Nephron (organoid): ENCODE data around the gene ESRRA.
A peak's percentile ranks its signal among the peaks of the same experiment; 100 is the strongest.

Experiments used
- H3K27ac Mint-ChIP-seq, 3 experiments: 2 replicates each; pipeline ENCODE4 v1.8.0; 2020; ENCODE audit warnings: mixed read lengths in 3 of 3, mild to moderate bottlenecking in 2 of 3, moderate library complexity in 1 of 3
- H3K27me3 Mint-ChIP-seq: 2 replicates; pipeline ENCODE4 v1.8.0; 2021; ENCODE audit warnings: low read depth, mild to moderate bottlenecking, moderate library complexity, mixed read lengths
- H3K36me3 Mint-ChIP-seq: 2 replicates; pipeline ENCODE4 v1.8.0; 2020; ENCODE audit warnings: low read depth, mixed read lengths
- H3K4me1 Mint-ChIP-seq: 2 replicates; pipeline ENCODE4 v1.8.0; 2020; ENCODE audit warnings: mixed read lengths
- H3K4me3 Mint-ChIP-seq, 3 experiments: 2 replicates each; pipeline ENCODE4 v1.8.0; 2020; ENCODE audit warnings: mild to moderate bottlenecking in 3 of 3, mixed read lengths in 3 of 3, moderate library complexity in 2 of 3
- H3K9me3 Mint-ChIP-seq: 2 replicates; pipeline ENCODE4 v1.8.0; 2020; ENCODE audit warnings: mixed read lengths
- TF ChIP-seq, protein P1 (sequence below), 3 experiments: fragments of 200-600 bp; sonication (generic); IDR thresholded peaks; one replicate each; pipeline ENCODE4 v1.5.0; 2021; ENCODE audit warnings: antibody characterized with exemption in 3 of 3; ENCODE audit not compliant: unreplicated experiment in 3 of 3

The ESRRA gene

DNA sequence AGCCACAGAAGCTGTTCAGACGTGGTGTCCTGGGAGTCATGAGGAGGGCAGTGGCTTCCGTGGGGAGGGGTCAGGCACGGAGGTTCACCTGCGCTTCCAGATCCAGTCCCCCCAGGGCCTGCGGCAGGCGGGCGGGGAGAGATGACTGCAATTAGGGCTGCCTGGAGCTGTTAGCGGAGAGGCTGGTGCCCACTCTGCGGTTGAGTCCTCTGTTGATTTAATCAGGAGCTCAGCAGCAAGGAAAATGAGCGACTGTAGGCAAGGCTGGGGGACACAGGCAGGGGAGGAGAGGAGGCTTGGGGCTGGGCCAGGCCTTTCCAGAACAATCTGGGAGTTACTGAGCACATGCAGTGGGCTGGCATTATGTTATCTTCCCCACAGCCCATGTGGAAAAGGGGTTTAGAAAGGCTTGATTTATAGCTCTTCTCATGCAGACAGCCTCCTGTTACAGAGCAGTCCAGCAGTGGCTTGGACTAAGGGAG lies 40.9 kb upstream of the ESRRA start:
- Mint-ChIP-seq H3K4me1 (peaks cover 7% of the 10 kb centered on the region), H3K36me3 (peaks cover 20% of the 10 kb centered on the region), H3K27me3 (no peaks in the 10 kb centered on the region), H3K27ac (peak overlapping the region in 1 of 3 experiments; percentile 29), H3K9me3 (no peaks in the 10 kb centered on the region), H3K4me3 (no peak overlapping the region)
- TF ChIP-seq, protein P1, sequence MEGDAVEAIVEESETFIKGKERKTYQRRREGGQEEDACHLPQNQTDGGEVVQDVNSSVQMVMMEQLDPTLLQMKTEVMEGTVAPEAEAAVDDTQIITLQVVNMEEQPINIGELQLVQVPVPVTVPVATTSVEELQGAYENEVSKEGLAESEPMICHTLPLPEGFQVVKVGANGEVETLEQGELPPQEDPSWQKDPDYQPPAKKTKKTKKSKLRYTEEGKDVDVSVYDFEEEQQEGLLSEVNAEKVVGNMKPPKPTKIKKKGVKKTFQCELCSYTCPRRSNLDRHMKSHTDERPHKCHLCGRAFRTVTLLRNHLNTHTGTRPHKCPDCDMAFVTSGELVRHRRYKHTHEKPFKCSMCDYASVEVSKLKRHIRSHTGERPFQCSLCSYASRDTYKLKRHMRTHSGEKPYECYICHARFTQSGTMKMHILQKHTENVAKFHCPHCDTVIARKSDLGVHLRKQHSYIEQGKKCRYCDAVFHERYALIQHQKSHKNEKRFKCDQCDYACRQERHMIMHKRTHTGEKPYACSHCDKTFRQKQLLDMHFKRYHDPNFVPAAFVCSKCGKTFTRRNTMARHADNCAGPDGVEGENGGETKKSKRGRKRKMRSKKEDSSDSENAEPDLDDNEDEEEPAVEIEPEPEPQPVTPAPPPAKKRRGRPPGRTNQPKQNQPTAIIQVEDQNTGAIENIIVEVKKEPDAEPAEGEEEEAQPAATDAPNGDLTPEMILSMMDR (IDR thresholded peaks at IDR 0.05; ENCODE audit: unreplicated experiment in 3 of 3) = no peak

GRCh38 chr11:64265176-64266160 lies 39.9 kb upstream of the ESRRA start:
- H3K4me1 Mint-ChIP-seq = peaks cover 7% of the 10 kb centered on the region
- H3K9me3 Mint-ChIP-seq = no peaks in the 10 kb centered on the region
- no peak overlapping the region for H3K4me3 Mint-ChIP-seq
- TF ChIP-seq, protein P1 (IDR thresholded peaks at IDR 0.05; ENCODE audit: unreplicated experiment in 3 of 3) = no peak
- no peak overlapping the region for H3K27ac Mint-ChIP-seq
- no peaks in the 10 kb centered on the region for H3K27me3 Mint-ChIP-seq
- H3K36me3 Mint-ChIP-seq = peaks cover 11% of the 10 kb centered on the region

DNA sequence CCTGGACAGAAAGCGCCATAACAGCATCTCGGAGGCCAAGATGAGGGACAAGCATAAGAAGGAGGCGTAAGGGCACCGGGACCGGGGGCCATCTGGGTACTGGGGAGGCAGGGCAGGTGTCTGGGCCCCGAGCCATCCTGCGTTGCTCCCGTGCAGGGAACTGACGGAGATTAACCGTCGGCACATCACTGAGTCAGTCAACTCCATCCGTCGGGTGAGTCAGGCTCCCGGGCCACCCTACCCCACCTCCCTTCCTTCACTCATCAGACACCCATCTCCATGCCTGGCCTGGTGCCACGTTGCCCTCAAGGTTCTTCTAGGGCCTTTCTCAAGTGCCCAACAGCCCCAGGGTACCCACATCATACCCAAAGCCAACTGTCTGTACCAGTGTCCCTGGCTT lies 39.0 kb upstream of the ESRRA start:
- no peaks in the 10 kb centered on the region for H3K27me3 Mint-ChIP-seq
- no peaks in the 10 kb centered on the region for H3K9me3 Mint-ChIP-seq
- H3K4me3 Mint-ChIP-seq = peak overlapping the region in 2 of 3 experiments; percentile 16 to 53
- no peak overlapping the region for H3K27ac Mint-ChIP-seq
- TF ChIP-seq, protein P1 (IDR thresholded peaks at IDR 0.05; ENCODE audit: unreplicated experiment in 3 of 3) = no peak
- H3K4me1 Mint-ChIP-seq = peaks cover 7% of the 10 kb centered on the region
- H3K36me3 Mint-ChIP-seq = peaks cover 11% of the 10 kb centered on the region

GRCh38 chr11:64267207-64267945 lies 37.9 kb upstream of the ESRRA start:
- Mint-ChIP-seq H3K9me3 (no peaks in the 10 kb centered on the region), H3K4me1 (peaks cover 7% of the 10 kb centered on the region), H3K36me3 (peaks cover 7% of the 10 kb centered on the region), H3K4me3 (peak overlapping the region; percentile 42 to 97 (median 57)), H3K27me3 (no peaks in the 10 kb centered on the region), H3K27ac (peak overlapping the region in 2 of 3 experiments; percentile 98 to 99)
- TF ChIP-seq, protein P1 (IDR thresholded peaks at IDR 0.05; ENCODE audit: unreplicated experiment in 3 of 3) = no peak

DNA sequence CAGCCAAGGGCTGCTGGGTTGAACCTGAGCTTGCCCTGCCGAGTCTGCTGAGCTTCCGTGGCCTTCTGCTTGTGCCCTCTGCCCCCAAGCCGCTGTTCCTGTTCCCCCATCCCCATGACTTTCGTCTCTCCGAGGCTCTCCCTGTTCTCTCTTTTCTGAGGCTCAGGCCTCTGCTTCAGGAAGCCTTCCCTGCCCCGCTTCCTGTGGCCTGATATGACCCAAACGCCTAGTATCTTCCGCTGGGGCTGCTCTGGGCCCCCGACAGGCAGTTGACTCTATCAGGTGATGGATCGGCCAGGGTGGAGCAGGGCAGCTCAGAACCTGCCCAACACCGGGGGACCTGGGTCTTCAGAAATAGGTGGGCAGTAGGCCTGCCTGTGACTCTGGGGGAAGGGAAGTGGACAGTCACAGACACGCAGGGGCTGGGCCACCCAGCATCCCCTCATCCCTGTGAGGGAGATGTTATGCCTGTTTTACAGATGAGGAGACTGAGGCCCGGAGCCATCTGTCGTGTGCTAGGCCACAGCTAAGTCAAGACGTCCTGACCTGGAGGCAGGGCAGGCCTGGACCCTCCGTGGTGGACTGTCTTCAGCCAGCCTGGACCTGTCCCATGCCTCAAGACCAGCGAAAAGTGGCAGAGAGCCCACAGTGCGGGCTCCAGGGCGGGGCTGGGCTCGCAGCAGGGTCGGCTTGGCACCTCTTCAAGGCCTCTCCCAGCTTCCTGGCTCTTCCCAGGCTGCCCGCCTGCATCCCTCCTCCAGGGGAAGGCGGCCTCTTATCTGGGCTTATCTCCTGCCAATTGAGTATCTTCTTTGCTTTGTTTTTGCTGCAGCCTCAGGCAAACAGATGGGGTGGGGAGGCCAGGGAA lies 37.1 kb upstream of the ESRRA start:
- Mint-ChIP-seq H3K4me3 (peak overlapping the region; percentile 94 to 97 (median 96)), H3K4me1 (peaks cover 7% of the 10 kb centered on the region), H3K27me3 (no peaks in the 10 kb centered on the region), H3K27ac (peak overlapping the region; percentile 81 to 99 (median 98)), H3K36me3 (peaks cover 4% of the 10 kb centered on the region), H3K9me3 (no peaks in the 10 kb centered on the region)
- TF ChIP-seq, protein P1 (IDR thresholded peaks at IDR 0.05; ENCODE audit: unreplicated experiment in 3 of 3) = no peak
